ENCODE data around the gene EIF3M. TPM values are rescaled to one million over a fixed set of nuclear protein-coding genes. Genes with fewer than 3 reads are reported as not detected.

Gene EIF3M
- total RNA-seq, 1 experiment from 2014 or later, result 372 TPM

- peaks cover 32% of the 10 kb centered on the region for H3K36me3 Mint-ChIP-seq (ENCODE audit: insufficient read depth, unreplicated experiment)
- Histone ChIP-seq H3K4me1 (peaks cover 8% of the 10 kb centered on the region; the same call in 1 of the 2 replicates), H3K36me3 (ENCODE audit: control insufficient read depth, insufficient read depth, low read length) (no peaks in the 10 kb centered on the region; the same call in 1 of the 2 replicates), H3K27me3 (replicated peaks; ENCODE audit: control insufficient read depth, insufficient read depth, low read length) (no peaks in the 10 kb centered on the region), H3K4me3 (ENCODE audit: low read depth, low read length) (no peak overlapping the region), H3K9me3 (peaks cover 7% of the 10 kb centered on the region)
- no peak overlapping the region for H3K4me3 Mint-ChIP-seq (ENCODE audit: unreplicated experiment)
- intact Hi-C loops (cut with micrococcal nuclease; ENCODE audit: unreplicated experiment), result loop anchor here (10.0 kb wide), 1 partner anchor 184 kb away; the partner anchor contains the start of gene CCDC73
- POLR2A ChIA-PET, result no interaction called here
- no peak overlapping the region for H3K27ac Mint-ChIP-seq (ENCODE audit: unreplicated experiment)
- no peaks in the 10 kb centered on the region for H3K27me3 Mint-ChIP-seq (ENCODE audit: insufficient read depth, unreplicated experiment)
- H3K9me3 Mint-ChIP-seq (ENCODE audit: unreplicated experiment), result peaks cover 28% of the 10 kb centered on the region
- BruUV-seq (replicated peaks), result no TSS peak
- CTCF ChIA-PET, result no interaction called here
- H3K4me1 Mint-ChIP-seq (ENCODE audit: low read depth, unreplicated experiment), result peaks cover 14% of the 10 kb centered on the region
- TF ChIP-seq CTCF (IDR thresholded peaks at IDR 0.05; ENCODE audit: insufficient read depth in 1 of 2, low read depth in 1 of 2, low read length in 1 of 2, severe bottlenecking in 1 of 2, unreplicated experiment in 1 of 2), result no peak
- DNase-seq, result no peak
Measured at GRCh38 chr11:32610797-32611352, 27.2 kb downstream of the EIF3M start.

- intact Hi-C loops (cut with micrococcal nuclease; ENCODE audit: unreplicated experiment), result loop anchor here (10.0 kb wide), 1 partner anchor 181 kb away; the partner anchor contains the start of gene CCDC73
- Histone ChIP-seq H3K4me3 (ENCODE audit: low read depth, low read length) (no peak overlapping the region), H3K36me3 (ENCODE audit: control insufficient read depth, insufficient read depth, low read length) (no peaks in the 10 kb centered on the region), H3K9me3 (no peaks in the 10 kb centered on the region), H3K27me3 (replicated peaks; ENCODE audit: control insufficient read depth, insufficient read depth, low read length) (no peaks in the 10 kb centered on the region), H3K4me1 (peaks cover 8% of the 10 kb centered on the region; the same call in 1 of the 2 replicates)
- Mint-ChIP-seq H3K27me3 (ENCODE audit: insufficient read depth, unreplicated experiment) (no peaks in the 10 kb centered on the region), H3K9me3 (ENCODE audit: unreplicated experiment) (peaks cover 13% of the 10 kb centered on the region), H3K27ac (ENCODE audit: unreplicated experiment) (no peak overlapping the region), H3K36me3 (ENCODE audit: insufficient read depth, unreplicated experiment) (peaks cover 6% of the 10 kb centered on the region), H3K4me1 (ENCODE audit: low read depth, unreplicated experiment) (peaks cover 14% of the 10 kb centered on the region), H3K4me3 (ENCODE audit: unreplicated experiment) (no peak overlapping the region)
- no TSS peak for BruUV-seq (replicated peaks)
- TF ChIP-seq CTCF (IDR thresholded peaks at IDR 0.05; ENCODE audit: insufficient read depth in 1 of 2, low read depth in 1 of 2, low read length in 1 of 2, severe bottlenecking in 1 of 2, unreplicated experiment in 1 of 2), result no peak
- ChIA-PET POLR2A (no interaction called here), CTCF (no interaction called here)
- DNase-seq, result no peak
Measured at GRCh38 chr11:32613500-32614151, 30.0 kb downstream of the EIF3M start.

- Histone ChIP-seq H3K27me3 (replicated peaks; ENCODE audit: control insufficient read depth, insufficient read depth, low read length) (no peaks in the 10 kb centered on the region), H3K9me3 (no peaks in the 10 kb centered on the region), H3K4me3 (ENCODE audit: low read depth, low read length) (no peak overlapping the region), H3K36me3 (ENCODE audit: control insufficient read depth, insufficient read depth, low read length) (no peaks in the 10 kb centered on the region), H3K4me1 (peaks cover 8% of the 10 kb centered on the region; the same call in 1 of the 2 replicates)
- no peak for DNase-seq
- intact Hi-C loops (cut with micrococcal nuclease; ENCODE audit: unreplicated experiment), result loop anchor here (1.0 to 10.0 kb wide), 3 partner anchors 179 to 292 kb away; partner anchors contain the start of gene CCDC73
- Mint-ChIP-seq H3K4me1 (ENCODE audit: low read depth, unreplicated experiment) (peaks cover 14% of the 10 kb centered on the region), H3K27ac (ENCODE audit: unreplicated experiment) (no peak overlapping the region), H3K27me3 (ENCODE audit: insufficient read depth, unreplicated experiment) (no peaks in the 10 kb centered on the region), H3K4me3 (ENCODE audit: unreplicated experiment) (no peak overlapping the region), H3K36me3 (ENCODE audit: insufficient read depth, unreplicated experiment) (no peaks in the 10 kb centered on the region), H3K9me3 (ENCODE audit: unreplicated experiment) (no peaks in the 10 kb centered on the region)
- TF ChIP-seq CTCF (IDR thresholded peaks at IDR 0.05; ENCODE audit: insufficient read depth in 1 of 2, low read depth in 1 of 2, low read length in 1 of 2, severe bottlenecking in 1 of 2, unreplicated experiment in 1 of 2), result peak in 1 of 2 experiments; percentile 29
- ChIA-PET CTCF (interaction anchor here (1.0 kb wide), 1 partner anchor 292 kb away, joined by 4 read pairs; no protein-coding TSS in a partner anchor), POLR2A (no interaction called here)
- no TSS peak for BruUV-seq (replicated peaks)
Measured at GRCh38 chr11:32615422-32615821, 31.8 kb downstream of the EIF3M start.

Measured in Caco-2 (cell line).